ENCODE results near the gene IL17F. TPM values are rescaled to one million over a fixed set of nuclear protein-coding genes. Genes with fewer than 3 reads are reported as not detected.

IL17F gene
- not detected for total RNA-seq (2013)
- polyA plus RNA-seq (not detected), polyA minus RNA-seq (not detected in 2 replicates), total RNA-seq (0 to 0.35 (median 0) reads per million in 11 experiments)

GRCh38 chr6:52244400-52244799 lies at the start of gene IL17F:
Gene IL17F, minus strand, starts transcription at chr6:52244500. Its CDS starts 71 bp downstream, at chr6:52244429.
- Mint-ChIP-seq H3K27me3 (ENCODE audit: low read depth in 3 of 3) (peaks cover 0 to 2% (median 2%) of the 10 kb centered on the region in 3 donors), H3K9me3 (peaks cover 0 to 3% (median 0%) of the 10 kb centered on the region in 7 donors), H3K27ac (no peak within 1 kb of the TSS), H3K4me3 (no peak within 1 kb of the TSS), H3K36me3 (no peaks in the 10 kb centered on the region), H3K4me1 (no peaks in the 10 kb centered on the region)
- Histone ChIP-seq H3K4me2 (replicated peaks; ENCODE audit: extremely low read depth, low read length, poor library complexity, severe bottlenecking) (no peak within 1 kb of the TSS), H3K4me1 (ENCODE audit: control insufficient read depth in 1 of 2, insufficient read depth in 2 of 2, low read length in 2 of 2) (no peaks in the 10 kb centered on the region), H3K9me3 (replicated peaks in 1 of 2; ENCODE audit: control insufficient read depth in 1 of 2, insufficient read depth in 1 of 2, low read length in 2 of 2) (no peaks in the 10 kb centered on the region), H3K4me3 (replicated peaks in 1 of 3; ENCODE audit: low read depth in 2 of 3, low read length in 3 of 3) (no peak within 1 kb of the TSS), H3K79me2 (ENCODE audit: insufficient read depth, low read length) (no peaks in the 10 kb centered on the region), H3K27me3 (ENCODE audit: control insufficient read depth in 2 of 2, insufficient read depth in 2 of 2, low read length in 2 of 2) (no peaks in the 10 kb centered on the region), H2AFZ (ENCODE audit: insufficient read depth, low read depth, low read length, poor library complexity, severe bottlenecking) (no peak within 1 kb of the TSS), H3K36me3 (replicated peaks in 1 of 2; ENCODE audit: control insufficient read depth in 1 of 2, insufficient read depth in 2 of 2, low read length in 2 of 2) (no peaks in the 10 kb centered on the region), H3K9ac (ENCODE audit: insufficient read depth, low read length, poor library complexity, severe bottlenecking) (no peak within 1 kb of the TSS), H3K27ac (ENCODE audit: low read depth in 1 of 2, low read length in 2 of 2) (no peak within 1 kb of the TSS), H4K20me1 (ENCODE audit: insufficient read depth, low read length) (no peaks in the 10 kb centered on the region)
- DNase-seq, result no peak
- 75% methylated on average over 2 of the region's 5 CpGs for WGBS (ENCODE audit: insufficient coverage)
- TF ChIP-seq, protein P1, sequence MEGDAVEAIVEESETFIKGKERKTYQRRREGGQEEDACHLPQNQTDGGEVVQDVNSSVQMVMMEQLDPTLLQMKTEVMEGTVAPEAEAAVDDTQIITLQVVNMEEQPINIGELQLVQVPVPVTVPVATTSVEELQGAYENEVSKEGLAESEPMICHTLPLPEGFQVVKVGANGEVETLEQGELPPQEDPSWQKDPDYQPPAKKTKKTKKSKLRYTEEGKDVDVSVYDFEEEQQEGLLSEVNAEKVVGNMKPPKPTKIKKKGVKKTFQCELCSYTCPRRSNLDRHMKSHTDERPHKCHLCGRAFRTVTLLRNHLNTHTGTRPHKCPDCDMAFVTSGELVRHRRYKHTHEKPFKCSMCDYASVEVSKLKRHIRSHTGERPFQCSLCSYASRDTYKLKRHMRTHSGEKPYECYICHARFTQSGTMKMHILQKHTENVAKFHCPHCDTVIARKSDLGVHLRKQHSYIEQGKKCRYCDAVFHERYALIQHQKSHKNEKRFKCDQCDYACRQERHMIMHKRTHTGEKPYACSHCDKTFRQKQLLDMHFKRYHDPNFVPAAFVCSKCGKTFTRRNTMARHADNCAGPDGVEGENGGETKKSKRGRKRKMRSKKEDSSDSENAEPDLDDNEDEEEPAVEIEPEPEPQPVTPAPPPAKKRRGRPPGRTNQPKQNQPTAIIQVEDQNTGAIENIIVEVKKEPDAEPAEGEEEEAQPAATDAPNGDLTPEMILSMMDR (IDR thresholded peaks at IDR 0.05), result no peak
- intact Hi-C loops (cut with micrococcal nuclease), result no loop called here

DNA sequence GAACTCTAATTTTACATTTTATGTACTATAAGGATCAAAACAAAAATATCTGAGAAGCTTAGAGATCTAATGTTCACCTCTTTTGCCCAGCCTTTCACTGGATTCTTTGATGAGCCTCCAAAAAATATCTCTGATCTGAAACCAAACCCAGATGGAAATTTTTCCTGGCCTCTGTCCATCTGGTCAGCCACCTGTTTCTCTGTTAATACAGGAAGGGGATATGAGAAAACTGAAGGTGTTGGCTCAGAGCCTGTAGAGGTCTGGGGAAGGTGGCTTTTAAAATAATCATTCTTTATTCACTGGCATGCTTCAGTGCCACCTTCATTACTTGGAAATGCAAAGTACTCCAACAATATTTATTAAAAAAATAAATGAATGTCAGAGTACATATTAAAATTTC lies 48.8 kb upstream of the IL17F start:
- no peaks in the 10 kb centered on the region for H3K27me3 ChIP-seq (ENCODE audit: control insufficient read depth in 2 of 2, insufficient read depth in 2 of 2, low read length in 2 of 2)
- Mint-ChIP-seq H3K27ac (no peak overlapping the region), H3K27me3 (ENCODE audit: low read depth in 3 of 3) (peaks cover 0 to 1% (median 0%) of the 10 kb centered on the region in 3 donors), H3K36me3 (no peaks in the 10 kb centered on the region), H3K4me1 (peaks cover 19% of the 10 kb centered on the region), H3K9me3 (peaks cover 0 to 7% (median 3%) of the 10 kb centered on the region in 7 donors), H3K4me3 (no peak overlapping the region)
- H3K4me2 ChIP-seq (replicated peaks; ENCODE audit: extremely low read depth, low read length, poor library complexity, severe bottlenecking), result no peak overlapping the region
- H3K79me2 ChIP-seq (ENCODE audit: insufficient read depth, low read length), result no peaks in the 10 kb centered on the region
- H2AFZ ChIP-seq (ENCODE audit: insufficient read depth, low read depth, low read length, poor library complexity, severe bottlenecking), result no peak overlapping the region
- no peak for DNase-seq
- H3K9ac ChIP-seq (ENCODE audit: insufficient read depth, low read length, poor library complexity, severe bottlenecking), result no peak overlapping the region
- no peak overlapping the region for H3K4me3 ChIP-seq (replicated peaks in 1 of 3; ENCODE audit: low read depth in 2 of 3, low read length in 3 of 3)
- intact Hi-C loops (cut with micrococcal nuclease), result no loop called here
- no peak overlapping the region for H3K27ac ChIP-seq (ENCODE audit: low read depth in 1 of 2, low read length in 2 of 2)
- no peaks in the 10 kb centered on the region for H3K9me3 ChIP-seq (replicated peaks in 1 of 2; ENCODE audit: control insufficient read depth in 1 of 2, insufficient read depth in 1 of 2, low read length in 2 of 2)
- no peaks in the 10 kb centered on the region for H4K20me1 ChIP-seq (ENCODE audit: insufficient read depth, low read length)
- peaks cover 9 to 23% of the 10 kb centered on the region in 2 donors for H3K4me1 ChIP-seq (ENCODE audit: control insufficient read depth in 1 of 2, insufficient read depth in 2 of 2, low read length in 2 of 2)
- TF ChIP-seq, protein P1 (IDR thresholded peaks at IDR 0.05), result no peak
- H3K36me3 ChIP-seq (replicated peaks in 1 of 2; ENCODE audit: control insufficient read depth in 1 of 2, insufficient read depth in 2 of 2, low read length in 2 of 2), result no peaks in the 10 kb centered on the region
